ENCODE results near the gene TMEM238L.
A peak's percentile ranks its signal among the peaks of the same experiment; 100 is the strongest.

Gene TMEM238L

GRCh38 chr17:10773391-10773790 lies 30.5 kb downstream of the TMEM238L start:
- DNase-seq (ENCODE audit: low spot score): no peak

DNA sequence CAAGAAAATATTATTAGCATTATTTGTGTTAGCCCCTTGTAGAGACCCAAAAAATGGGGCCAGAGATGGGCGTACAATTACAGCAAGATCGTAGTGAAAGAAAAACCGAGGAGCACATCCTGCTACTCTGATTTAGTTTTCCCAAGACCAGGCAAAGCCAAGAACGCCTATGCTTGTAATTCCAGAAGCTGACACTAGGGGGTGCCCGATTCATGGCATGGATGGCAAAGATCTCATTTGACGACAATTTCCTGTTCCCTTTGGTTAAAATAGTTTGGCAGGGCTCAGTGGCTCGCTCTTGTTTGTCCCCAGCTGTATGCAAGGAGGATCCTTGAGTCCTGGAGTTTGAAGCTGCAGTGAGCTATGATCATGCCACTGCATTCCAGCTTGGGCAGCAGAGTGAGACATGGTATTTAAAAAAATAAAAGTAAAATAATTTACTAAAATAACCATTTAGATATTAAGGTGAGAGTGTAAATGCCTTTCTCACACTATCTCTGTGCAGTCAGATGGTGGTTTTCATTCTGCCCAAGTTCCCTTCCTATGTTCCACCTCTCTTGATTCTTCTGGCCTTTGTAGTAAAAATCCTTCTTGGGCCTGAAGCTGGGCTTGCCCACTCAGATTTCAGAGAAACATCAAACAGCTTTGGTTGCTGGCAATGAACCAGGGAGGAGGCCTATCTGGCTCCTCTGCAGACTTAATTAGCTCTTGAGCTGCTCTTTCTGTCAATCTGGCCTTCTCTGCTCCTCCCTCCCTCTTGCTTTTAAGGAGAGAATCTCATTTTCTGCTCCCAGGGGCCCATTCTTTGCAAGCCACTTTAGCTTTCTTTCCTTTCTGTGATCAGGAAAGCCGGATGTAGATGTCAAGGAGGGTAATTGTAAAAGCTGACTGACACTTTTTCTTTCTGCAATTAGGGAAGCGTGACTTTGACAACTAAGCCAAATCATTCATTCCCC lies 31.2 kb downstream of the TMEM238L start:
- no peak for DNase-seq (ENCODE audit: low spot score)

GRCh38 chr17:10771148-10771547 lies 32.8 kb downstream of the TMEM238L start:
- DNase-seq (ENCODE audit: low spot score): no peak

DNA sequence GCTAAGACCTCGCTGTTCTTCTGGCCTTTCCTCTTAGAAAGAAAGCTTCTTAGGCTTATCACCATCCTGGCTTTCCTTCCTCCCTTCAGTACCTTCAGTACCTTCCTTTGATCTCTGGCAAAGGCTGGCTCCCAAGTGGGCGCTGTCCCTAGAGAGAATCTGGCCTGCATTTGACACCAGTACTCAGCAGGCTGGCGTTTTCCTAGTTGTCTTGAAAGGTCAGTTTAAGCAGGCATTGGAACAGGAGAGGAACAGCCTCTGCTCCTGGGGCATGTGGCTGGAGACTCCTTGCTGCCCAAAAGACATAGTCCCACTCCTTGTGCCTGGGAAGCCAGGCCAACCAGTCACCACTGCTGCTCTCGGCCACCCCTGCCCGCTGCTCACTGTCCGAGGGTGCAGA lies 34.1 kb downstream of the TMEM238L start:
- no peak for DNase-seq (ENCODE audit: low spot score)

DNA sequence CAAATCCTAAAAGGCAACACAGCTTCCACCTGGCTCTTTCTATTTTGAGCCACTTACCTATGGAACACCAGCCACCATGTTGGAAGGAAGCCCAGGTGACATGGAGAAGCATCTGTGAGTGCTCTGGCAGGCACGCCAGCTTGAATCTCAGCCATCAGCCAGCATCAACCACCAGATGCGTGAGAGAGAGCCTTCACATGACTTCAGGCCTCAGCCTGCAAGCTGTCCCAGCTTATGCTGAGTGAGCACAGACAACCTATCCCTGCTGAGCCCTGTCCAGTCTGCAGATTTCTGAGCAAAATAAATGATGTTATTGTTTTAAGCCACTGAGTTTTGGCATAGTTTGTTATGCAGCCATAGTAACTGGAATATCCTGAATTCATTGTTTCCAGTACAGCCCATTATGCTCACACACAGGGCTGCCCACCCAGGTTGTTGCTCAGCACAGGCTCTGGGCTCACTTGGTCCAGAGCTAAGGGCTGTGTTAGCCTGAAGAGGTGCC lies 35.1 kb downstream of the TMEM238L start:
- no peak for DNase-seq (ENCODE audit: low spot score)

GRCh38 chr17:10767232-10767631 lies 36.7 kb downstream of the TMEM238L start:
- no peak for DNase-seq (ENCODE audit: low spot score)

DNA sequence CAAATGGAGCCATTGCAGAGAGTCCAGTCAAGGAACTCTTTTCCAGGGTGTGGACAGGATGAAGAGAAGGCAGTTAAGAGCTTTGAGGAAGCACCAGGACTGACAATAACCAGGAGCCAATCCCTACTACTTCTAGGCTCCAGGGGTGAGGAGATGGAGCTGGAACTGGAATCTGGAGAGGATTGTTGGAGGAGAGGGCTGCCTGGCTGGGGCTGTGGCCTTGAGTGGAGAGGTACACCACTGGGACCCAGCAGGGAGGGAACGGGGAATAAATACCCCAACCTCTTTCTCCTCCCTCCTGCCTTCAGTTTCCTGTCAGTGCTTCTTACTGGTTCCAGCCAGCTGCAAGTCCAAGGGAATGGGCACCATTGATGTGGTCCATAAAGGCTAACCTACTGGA lies 41.9 kb downstream of the TMEM238L start:
- no peak for DNase-seq (ENCODE audit: low spot score)

- DNase-seq (ENCODE audit: low spot score): no peak
These were observed 42.6 kb downstream of the TMEM238L start for GRCh38 chr17:10761281-10761680.

DNA sequence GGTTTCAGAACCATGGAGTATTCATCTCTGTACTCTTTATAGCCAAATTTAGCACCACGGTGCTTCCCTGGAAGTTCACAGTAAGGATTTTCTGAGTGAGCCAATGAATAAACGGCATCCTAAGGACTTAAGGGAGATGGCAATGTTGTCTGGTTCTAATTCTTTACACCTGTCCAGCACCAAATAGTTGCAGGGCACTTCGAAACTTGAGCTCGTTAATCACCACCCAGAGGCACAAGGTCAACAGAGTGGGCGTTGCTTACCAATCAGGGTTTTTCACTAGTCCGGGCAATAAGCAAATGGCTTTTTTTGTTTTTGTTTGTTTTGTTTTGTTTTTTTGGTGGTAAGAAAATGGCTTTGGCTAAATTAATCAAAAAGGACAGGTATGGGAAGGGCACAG lies 45.8 kb downstream of the TMEM238L start:
- DNase-seq (ENCODE audit: low spot score): no peak

- DNase-seq (ENCODE audit: low spot score): no peak
These were observed 46.3 kb downstream of the TMEM238L start for GRCh38 chr17:10757647-10758046.

DNA sequence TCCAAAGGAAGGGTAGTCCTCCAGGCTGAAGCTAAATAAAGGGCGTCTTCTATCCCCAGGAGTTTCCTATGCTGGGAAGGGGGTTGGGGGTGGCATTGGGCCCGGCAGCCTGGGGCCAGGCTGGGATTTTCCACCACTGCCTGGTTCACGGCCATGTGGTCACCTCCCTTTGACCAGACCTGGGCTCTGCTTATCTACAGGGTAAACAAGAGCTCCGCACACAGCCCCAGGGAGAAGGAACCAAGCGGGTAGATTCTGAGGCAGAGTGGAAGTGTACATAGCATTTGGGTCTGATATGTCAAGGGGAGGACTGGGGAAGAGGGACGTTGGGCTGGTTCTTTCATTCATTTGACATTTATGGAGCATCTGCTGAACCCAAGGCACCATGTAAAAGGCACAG lies 46.8 kb downstream of the TMEM238L start:
- DNase-seq (ENCODE audit: low spot score): no peak

DNA sequence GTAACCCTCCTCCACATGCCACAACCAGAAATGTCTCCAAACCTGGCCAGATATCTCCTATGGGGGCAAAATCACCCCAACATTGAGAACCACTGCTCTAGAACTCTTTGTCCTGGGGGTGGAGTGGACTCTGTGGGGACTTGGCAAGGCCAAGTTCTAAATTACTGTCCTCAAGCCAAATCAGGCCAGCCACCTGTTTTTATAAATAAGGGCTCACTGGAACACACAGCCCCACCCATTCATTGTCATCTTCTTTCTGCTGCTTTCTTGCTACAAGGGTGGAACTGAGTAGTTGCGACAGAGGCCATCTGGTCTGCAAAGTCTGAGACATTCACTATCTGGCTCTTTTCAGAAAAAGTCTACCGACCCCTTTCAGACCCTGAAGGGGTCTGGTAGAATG lies 47.3 kb downstream of the TMEM238L start:
- no peak for DNase-seq (ENCODE audit: low spot score)

DNA sequence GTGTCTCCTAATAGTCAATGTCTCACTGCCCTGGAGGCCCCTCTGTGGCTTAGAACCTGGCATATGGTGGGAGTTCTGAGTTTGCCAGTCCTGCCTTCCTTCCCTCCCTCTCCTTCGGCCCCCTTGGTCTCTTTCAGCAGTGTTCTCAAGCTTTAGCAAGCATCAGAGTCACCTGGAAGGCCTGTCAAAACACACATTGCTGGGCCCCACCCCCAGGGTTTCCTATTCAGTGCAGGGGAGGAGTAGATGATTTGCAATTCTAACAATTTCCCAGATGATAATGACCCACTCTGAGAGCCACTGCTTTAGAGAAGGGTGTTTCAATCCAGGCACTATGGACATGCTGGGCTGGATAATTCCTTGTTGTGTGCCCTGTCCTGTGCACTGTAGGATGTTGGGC lies 47.7 kb downstream of the TMEM238L start:
- DNase-seq (ENCODE audit: low spot score): no peak

DNA sequence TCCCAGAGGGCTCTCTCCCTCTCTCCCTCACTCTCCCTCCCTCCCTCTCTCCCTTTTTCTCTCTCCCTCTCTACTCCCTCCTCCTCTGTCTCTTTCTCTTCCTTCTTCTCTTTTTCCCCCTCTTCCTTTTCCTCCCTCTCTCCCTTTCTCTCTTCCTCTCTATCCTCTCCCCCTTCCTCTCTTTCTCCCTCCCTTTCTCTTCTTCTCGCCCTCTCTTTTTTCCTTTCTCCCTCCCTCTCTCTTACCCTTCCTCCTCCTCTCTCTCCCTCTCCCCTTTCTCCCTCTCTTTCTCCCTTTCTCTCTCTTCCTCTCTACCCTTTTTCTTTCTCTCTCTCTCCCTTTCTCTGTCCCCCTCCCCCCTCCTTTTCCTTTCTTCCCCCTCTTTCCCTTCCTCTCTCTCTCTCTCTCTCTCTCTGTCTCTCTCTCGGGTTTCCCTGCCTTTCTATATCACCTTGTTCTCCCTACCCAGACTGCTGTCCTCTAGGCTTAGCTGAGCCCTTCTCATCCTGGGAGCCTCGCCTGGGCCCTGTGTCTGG lies 48.2 kb downstream of the TMEM238L start:
- DNase-seq (ENCODE audit: low spot score): no peak

DNA sequence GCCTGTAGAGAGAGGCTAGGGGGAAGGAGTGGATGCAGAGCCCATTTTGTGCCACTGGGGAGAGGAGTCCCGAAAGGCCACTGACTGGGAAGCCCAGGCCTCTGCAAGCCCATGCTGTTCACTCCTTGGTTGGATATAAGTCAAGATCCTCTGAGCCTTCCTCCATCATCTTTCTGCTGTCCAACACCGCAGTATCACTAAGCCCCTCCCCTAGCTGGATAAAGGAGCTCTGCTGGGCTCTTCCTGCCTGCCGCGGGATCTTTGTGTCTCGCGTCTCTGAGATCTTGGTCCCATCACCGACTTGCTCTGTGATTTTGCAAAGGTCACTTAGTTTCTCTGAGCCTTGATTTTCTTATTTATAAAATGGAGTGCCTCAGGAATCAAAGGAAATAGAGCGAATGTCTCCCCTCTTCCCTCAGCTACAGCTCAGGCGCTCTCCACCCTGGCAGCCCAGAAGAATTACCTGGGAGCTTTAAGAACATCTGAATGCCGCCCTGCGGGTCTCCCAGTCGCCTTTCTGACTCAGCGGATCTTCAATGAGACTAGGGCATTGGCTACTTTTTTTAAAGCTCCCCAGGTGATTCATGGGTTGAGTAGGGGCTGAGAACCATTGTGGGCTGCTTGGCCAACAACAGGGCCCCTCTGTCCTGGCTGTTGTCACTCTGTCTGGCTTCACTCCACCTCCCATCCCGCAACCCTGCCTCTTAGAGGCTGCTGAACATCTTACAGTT lies 48.9 kb downstream of the TMEM238L start:
- DNase-seq (ENCODE audit: low spot score): no peak

DNA sequence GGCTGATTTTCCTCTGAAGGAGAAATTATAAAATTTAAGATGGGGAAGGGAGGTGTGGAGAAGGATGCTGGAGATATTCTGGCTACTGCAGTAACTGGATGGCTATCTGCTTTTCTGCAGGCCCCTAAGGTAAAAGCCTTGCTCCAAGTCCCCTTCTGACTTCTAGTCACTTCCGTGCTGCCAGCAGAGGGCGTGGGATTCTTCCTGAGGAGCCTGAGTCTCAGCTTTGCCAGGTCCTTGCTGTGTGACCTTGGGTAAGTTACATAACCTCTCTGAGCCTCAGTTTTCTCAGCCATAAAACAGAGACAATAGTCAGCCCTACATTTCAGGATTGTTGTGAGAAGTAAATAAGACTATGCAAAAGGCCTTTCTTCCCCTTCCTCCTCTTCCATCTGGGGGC lies 49.8 kb downstream of the TMEM238L start:
- peak; percentile 25 for DNase-seq (ENCODE audit: low spot score)

DNA sequence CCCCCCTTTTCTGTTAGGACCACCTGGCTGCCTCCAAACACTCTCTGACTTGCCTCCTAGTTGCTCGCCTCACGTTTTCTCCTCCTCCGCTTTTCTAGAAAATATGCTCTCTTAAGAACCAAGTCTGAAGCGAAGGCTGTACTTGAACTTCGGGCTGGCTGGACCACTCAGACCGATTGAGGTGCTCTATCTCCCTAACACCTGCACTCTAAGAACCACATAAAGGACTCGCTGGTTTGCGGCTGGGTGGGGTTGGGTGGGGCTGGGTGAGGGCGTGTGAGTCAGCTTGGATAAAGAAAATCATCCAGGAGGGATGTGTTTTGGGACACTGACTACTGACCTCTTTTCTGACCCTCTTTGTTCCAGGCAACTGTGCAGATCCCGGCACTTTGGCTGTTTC lies 51.2 kb downstream of the TMEM238L start:
- no peak for DNase-seq (ENCODE audit: low spot score)

- no peak for DNase-seq (ENCODE audit: low spot score)
These were observed 52.3 kb downstream of the TMEM238L start for GRCh38 chr17:10751563-10751962.

DNA sequence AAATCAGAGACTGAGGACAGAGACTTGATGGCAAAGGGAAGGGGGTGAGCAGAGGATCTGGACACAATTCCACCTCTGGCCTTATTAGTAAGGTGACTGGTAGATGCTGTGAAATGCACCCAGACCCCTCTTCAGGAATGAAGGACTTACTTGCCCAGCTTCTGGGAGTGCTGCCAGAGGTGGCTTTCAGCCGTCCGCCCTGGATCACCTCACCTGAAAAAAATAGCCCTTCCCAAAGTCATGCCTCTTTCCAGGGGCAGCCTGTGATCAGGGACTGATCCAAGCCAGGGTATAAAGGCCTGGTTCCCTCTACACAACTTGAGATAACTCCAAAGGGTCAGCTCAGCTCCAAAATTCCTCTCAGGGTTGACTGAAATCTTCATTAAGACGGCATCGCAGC lies 53.7 kb downstream of the TMEM238L start:
- no peak for DNase-seq (ENCODE audit: low spot score)

- no peak for DNase-seq (ENCODE audit: low spot score)
These were observed 55.2 kb downstream of the TMEM238L start for GRCh38 chr17:10748531-10749181.

- DNase-seq (ENCODE audit: low spot score): no peak
These were observed 58.7 kb downstream of the TMEM238L start for GRCh38 chr17:10745231-10745630.
